Activated CD8-positive, alpha-beta memory T cell treated with anti-CD3 and anti-CD28 coated beads, Interleukin-2, amount 10 ng/mL, durations not matched to agents 7 days and 5 days (primary cell): Measurements from ENCODE around the gene ARHGDIB. TPM values are rescaled to one million over a fixed set of nuclear protein-coding genes. Genes with fewer than 3 reads are reported as not detected.
A peak's percentile ranks its signal among the peaks of the same experiment; 100 is the strongest.

ENCODE experiments used
- ATAC-seq: fragments of 150-1000 bp; cut with Tn5 transposase; one replicate; pipeline ENCODE4 v1.10.0; 2021; ENCODE audit warnings: moderate library complexity
- CTCF ChIA-PET: fragments of 350-600 bp; sonication (Branson Sonifier 250); formaldehyde crosslinking; loops from one replicate; lab custom pipeline; 2021; ENCODE audit warnings: antibody characterized with exemption; lab: Charles Lee
- DNase-seq: peaks from one replicate; pipeline ENCODE4 v3.0.0-alpha.2; 2020
- H3K27ac Mint-ChIP-seq: one replicate; pipeline ENCODE4 v1.8.0; 2021; ENCODE audit warnings: mild to moderate bottlenecking, mixed read lengths
- H3K27me3 Mint-ChIP-seq: one replicate; pipeline ENCODE4 v1.8.0; 2021; ENCODE audit warnings: mixed read lengths
- H3K36me3 Mint-ChIP-seq: one replicate; pipeline ENCODE4 v1.8.0; 2021; ENCODE audit warnings: mild to moderate bottlenecking, mixed read lengths
- H3K4me1 Mint-ChIP-seq: one replicate; pipeline ENCODE4 v1.8.0; 2021; ENCODE audit warnings: mixed read lengths
- H3K4me3 Mint-ChIP-seq: one replicate; pipeline ENCODE4 v1.8.0; 2021; ENCODE audit warnings: mild to moderate bottlenecking, moderate library complexity, mixed read lengths
- H3K9me3 Mint-ChIP-seq: one replicate; pipeline ENCODE4 v1.8.0; 2022; ENCODE audit warnings: low read depth, mixed read lengths
- total RNA-seq, 2 experiments: library from RNA; stranded (reverse); gene quantifications; one replicate each; pipeline ENCODE4 v1.2.3, GENCODE V29; 2021

The ARHGDIB gene
- 1,000 to 10,000 TPM; 1,208 to 1,284 TPM for total RNA-seq

DNA sequence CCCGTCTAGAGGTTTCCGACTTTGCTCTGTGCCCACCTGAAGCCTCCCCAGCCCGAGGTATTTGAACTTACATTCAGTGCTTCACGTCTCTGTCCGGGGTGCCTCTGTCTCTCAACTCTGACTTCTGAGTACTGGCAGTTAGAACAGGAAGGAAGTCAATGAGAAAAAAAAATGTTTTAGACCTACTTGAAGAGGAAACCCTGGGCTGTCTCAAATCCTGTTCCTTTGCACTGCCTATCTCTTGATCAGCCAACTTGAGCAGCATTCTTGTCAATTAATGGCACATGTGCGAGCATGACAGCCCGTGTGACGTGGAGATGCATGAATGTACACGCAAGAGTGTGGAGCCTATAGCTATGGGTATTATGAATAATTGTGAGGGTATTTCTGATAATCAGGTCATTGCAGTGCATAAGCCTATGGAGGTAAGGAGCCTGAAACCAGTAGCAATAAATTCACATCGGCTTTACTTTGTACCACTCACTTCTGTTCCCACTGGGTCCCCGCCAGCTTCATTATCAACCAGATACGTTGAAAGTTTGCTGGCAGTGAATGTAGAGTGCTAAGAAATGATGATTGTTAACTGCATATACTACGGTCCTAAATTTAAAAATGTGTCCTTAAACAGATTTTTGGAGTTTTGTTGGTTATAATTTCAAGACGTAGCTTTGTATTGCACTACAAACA lies at the start of gene ARHGDIB:
Gene ARHGDIB (minus strand): TSS at position 136 of the 687 bp plus-strand sequence. CDS start 10,889 bp downstream, outside the sequence.
- no peaks in the 10 kb centered on the region for H3K9me3 Mint-ChIP-seq
- peak within 1 kb of the TSS; percentile 100 for H3K27ac Mint-ChIP-seq
- peak; percentile 95 for DNase-seq
- CTCF ChIA-PET, result interaction anchor here (0.6 to 1.8 kb wide), 6 partner anchors 9 to 190 kb away, joined by 3 to 5 read pairs (median 4); partner anchors contain the start of gene PDE6H
- ATAC-seq, result peak; percentile 78
- H3K27me3 Mint-ChIP-seq, result no peaks in the 10 kb centered on the region
- peaks cover 49% of the 10 kb centered on the region for H3K36me3 Mint-ChIP-seq
- H3K4me1 Mint-ChIP-seq, result peaks cover 44% of the 10 kb centered on the region
- peak within 1 kb of the TSS; percentile 99 for H3K4me3 Mint-ChIP-seq

DNA sequence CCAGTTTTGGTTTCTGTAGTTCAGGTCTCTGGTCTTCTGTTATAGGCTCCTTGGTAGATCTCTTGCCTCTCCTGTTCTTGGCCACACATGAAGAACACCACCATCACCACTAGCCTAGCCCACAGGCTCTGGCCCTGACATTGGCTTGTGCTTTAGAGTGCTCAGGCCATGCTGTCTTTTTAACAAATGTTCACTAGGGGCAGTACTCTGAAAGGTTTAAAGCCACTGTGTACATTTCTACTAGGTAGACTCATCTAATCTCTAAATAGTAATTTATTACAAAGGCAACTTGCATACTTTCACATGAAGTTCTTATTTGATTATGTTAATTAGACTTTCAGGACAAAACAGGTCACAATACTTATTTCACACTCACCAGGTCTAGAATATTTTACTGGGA lies 49.8 kb upstream of the ARHGDIB start:
- H3K27ac Mint-ChIP-seq, result no peak overlapping the region
- CTCF ChIA-PET, result interaction anchor here (1.0 to 1.1 kb wide), 2 partner anchors 14 to 211 kb away, joined by 3 to 4 read pairs; no protein-coding TSS in a partner anchor
- H3K36me3 Mint-ChIP-seq, result no peaks in the 10 kb centered on the region
- H3K27me3 Mint-ChIP-seq, result peaks cover 26% of the 10 kb centered on the region
- H3K9me3 Mint-ChIP-seq, result no peaks in the 10 kb centered on the region
- DNase-seq (no peak), ATAC-seq (no peak)
- H3K4me1 Mint-ChIP-seq, result no peaks in the 10 kb centered on the region
- H3K4me3 Mint-ChIP-seq, result no peak overlapping the region

DNA sequence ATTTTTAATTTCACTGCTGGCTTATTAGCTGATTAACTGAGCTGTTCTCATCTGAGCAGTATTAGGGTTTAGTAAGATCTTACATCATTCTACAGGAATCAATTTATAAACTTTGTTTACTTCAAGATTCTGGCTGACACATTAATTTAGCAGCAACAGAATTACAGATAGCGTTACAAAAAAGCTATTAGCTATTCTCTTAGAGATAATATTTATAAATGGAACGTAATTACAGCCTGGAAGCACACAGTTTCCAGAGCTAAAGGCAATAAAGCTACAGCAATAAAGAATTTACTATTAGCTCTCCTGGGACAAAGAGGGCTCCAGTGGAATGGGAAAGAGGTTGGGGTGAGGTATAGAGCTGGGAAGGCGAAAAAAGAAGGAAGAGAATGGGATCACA lies 46.1 kb upstream of the ARHGDIB start:
- Mint-ChIP-seq H3K27me3 (peaks cover 57% of the 10 kb centered on the region), H3K36me3 (no peaks in the 10 kb centered on the region), H3K27ac (no peak overlapping the region), H3K4me3 (no peak overlapping the region), H3K9me3 (no peaks in the 10 kb centered on the region), H3K4me1 (no peaks in the 10 kb centered on the region)
- CTCF ChIA-PET, result no interaction called here
- DNase-seq (no peak), ATAC-seq (no peak)

DNA sequence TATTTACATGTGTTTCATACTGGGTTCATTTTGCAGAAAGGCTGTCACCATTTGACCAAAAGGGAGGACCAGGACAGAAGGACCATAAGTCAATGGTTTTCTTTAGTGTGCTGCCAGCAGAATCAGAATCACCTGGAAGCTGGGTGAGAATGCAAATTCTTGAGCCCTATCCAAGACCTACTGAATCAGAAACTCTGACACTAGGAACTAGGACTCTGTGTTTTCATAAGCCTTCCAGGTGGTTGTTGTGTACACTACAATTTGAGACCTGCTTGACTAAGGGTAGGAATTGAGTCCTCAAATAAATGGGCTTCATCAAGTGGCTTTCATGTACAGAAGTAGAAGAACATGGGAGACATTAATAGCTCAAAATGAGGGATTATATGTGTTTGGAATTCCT lies 43.7 kb upstream of the ARHGDIB start:
- Mint-ChIP-seq H3K4me1 (no peaks in the 10 kb centered on the region), H3K27me3 (peaks cover 75% of the 10 kb centered on the region), H3K27ac (no peak overlapping the region), H3K36me3 (no peaks in the 10 kb centered on the region), H3K4me3 (no peak overlapping the region), H3K9me3 (no peaks in the 10 kb centered on the region)
- DNase-seq, result no peak
- CTCF ChIA-PET, result interaction anchor here (1.0 kb wide), 1 partner anchor 216 kb away, joined by 3 read pairs; the partner anchor contains the start of gene RERG
- ATAC-seq, result no peak

DNA sequence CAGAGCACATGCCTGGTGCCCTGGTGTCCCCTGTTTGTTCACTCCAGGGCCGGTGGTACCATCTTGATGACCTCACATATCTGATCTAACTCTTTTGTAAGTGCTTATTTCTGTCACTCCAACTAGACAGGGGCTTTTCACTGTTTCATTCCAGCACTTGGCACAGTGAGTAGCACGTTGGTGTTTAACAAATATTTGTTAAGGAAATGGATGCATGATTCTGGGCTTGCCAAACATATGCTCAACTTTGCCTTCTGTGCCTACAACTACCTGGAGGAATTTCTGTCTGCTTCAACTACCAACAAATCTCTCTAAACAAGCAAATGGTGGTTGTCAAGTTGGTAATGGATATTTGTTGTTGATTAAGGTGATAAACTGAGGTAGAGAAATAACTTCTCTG lies 43.0 kb upstream of the ARHGDIB start:
- H3K27ac Mint-ChIP-seq, result no peak overlapping the region
- H3K27me3 Mint-ChIP-seq, result peaks cover 73% of the 10 kb centered on the region
- no peaks in the 10 kb centered on the region for H3K4me1 Mint-ChIP-seq

DNA sequence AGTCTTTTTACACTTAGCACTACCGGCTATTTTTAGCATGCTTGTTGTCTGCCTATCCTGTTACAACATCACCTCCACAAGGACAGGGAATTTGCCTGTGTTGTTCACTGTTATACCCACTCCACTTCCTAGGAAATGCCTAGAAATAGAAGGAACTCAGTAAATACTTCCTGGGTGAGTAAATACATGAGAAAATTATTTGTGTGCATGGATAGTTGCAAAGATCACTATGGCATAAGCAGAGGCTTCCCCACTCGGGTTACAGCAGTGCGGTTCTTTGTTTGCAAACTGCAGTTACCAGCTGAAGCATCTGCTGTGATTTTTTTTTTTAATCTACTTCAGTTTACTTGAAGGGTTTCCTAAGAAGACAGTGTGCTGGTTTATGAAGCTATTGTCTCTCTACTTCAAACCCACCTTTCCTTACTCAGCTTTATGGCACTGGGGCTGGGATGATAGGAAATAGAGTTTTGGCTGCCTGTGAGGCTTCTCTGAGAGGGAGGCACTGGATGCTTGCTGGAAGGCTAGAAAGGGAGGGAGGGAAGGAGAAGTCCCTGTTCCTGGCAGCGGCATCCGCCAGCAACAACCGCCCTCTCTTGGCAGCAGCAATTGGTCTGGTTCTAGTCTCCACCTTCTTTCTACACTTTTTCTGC lies 40.5 kb upstream of the ARHGDIB start:
- H3K4me1 Mint-ChIP-seq, result no peaks in the 10 kb centered on the region
- DNase-seq, result no peak
- ATAC-seq, result no peak
- CTCF ChIA-PET, result interaction anchor here (1.5 kb wide), 1 partner anchor 219 kb away, joined by 3 read pairs; the partner anchor contains the start of gene RERG
- no peak overlapping the region for H3K27ac Mint-ChIP-seq
- H3K9me3 Mint-ChIP-seq, result no peaks in the 10 kb centered on the region
- H3K36me3 Mint-ChIP-seq, result no peaks in the 10 kb centered on the region
- H3K4me3 Mint-ChIP-seq, result no peak overlapping the region
- H3K27me3 Mint-ChIP-seq, result peaks cover 66% of the 10 kb centered on the region

More for the DNA sequence above, 43.0 kb upstream of the ARHGDIB start:
- Mint-ChIP-seq H3K4me3 (no peak overlapping the region), H3K9me3 (no peaks in the 10 kb centered on the region), H3K36me3 (no peaks in the 10 kb centered on the region)
- DNase-seq (no peak), ATAC-seq (no peak)
- CTCF ChIA-PET, result interaction anchor here (1.0 to 1.3 kb wide), 2 partner anchors 158 to 217 kb away, joined by 3 read pairs; partner anchors contain the start of gene RERG

DNA sequence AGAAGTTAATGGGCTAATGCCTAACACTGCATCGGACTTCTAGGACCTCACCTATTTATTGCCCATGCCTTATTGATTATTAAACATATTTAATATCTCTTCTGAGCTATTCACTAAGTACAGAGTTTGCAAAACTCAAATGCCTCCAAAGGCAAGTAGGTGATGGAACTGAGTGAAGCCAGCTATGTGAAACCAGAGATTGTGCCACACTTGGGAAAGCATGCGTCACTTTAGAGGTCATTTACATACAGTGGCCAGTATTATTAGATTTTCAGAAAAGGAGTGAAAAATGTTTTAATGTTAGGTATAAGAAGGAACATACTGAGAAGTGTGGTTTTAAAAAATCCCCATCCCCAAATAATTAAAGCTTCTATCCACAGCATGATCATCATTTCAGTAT lies 39.2 kb upstream of the ARHGDIB start:
- H3K4me1 Mint-ChIP-seq, result peaks cover 1% of the 10 kb centered on the region
- no peak overlapping the region for H3K4me3 Mint-ChIP-seq
- peaks cover 56% of the 10 kb centered on the region for H3K27me3 Mint-ChIP-seq
- H3K9me3 Mint-ChIP-seq, result no peaks in the 10 kb centered on the region
- no peaks in the 10 kb centered on the region for H3K36me3 Mint-ChIP-seq
- ATAC-seq, result no peak
- DNase-seq, result no peak
- H3K27ac Mint-ChIP-seq, result no peak overlapping the region
- CTCF ChIA-PET, result interaction anchor here (0.7 to 1.5 kb wide), 2 partner anchors 220 to 335 kb away, joined by 3 read pairs; partner anchors contain the start of gene RERG

DNA sequence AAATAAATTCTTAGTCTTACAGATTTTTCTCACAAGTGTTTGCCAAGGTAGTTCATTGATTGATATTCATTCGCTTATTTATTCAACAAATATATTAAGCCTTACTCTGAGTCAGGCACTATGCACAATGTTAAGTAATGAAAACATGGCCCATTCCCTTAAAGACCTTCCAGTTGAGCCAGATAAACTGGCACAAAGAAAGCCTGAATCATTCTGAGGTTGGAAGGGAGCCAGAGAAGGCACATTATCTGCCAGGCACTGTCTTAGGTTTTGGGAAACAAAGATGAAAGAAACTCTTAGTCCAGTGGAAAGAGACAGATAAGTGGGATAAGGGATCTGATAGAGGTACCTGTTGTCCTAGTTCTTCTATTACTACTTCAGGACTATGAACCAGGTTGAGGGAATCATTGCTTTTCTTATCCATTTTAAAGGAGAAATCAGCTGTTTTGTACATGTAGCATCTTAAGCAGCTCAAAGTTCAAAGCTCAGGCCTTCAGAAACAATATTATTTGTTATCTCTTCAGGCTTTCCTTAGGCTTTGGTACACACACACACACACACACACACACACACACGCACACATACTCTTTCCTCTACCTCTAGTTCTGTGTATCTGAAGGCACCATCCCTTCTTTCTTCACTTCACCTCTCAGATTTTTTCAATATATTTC lies 38.4 kb upstream of the ARHGDIB start:
- peaks cover 8% of the 10 kb centered on the region for H3K4me1 Mint-ChIP-seq

DNA sequence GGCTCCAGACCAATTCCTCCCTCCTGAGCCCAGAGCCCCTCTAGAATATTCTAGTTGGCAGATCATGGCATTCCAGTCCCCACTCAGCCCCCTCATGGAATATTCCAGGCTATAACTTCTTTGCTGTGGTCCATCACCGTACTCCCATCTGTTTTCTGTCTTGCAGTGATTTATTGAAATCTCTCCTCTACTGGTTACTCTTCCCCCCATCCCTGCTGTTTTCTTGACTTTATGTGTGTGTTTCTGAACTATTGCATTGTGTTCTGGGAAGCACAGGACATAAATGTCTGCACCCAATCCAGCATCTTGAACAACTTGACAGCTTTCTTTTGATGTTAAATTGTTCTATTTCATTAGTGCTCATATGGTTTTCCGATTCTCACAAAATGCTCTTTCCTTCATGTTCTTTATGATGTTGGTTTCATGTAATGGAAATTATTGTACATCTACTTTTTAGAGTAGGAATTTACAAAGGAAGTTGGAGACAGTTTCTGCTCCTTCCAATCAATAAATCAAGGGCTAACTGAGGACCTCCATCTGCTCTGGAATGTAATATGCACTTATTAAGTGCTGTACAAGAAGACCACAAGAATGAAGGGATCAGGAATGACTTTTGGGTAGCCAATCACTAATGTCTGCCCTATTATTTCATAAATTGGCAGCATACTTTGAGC lies 37.8 kb upstream of the ARHGDIB start:
- DNase-seq (no peak), ATAC-seq (no peak)
- Mint-ChIP-seq H3K4me1 (peaks cover 14% of the 10 kb centered on the region), H3K4me3 (no peak overlapping the region), H3K27me3 (peaks cover 44% of the 10 kb centered on the region), H3K9me3 (no peaks in the 10 kb centered on the region), H3K27ac (no peak overlapping the region), H3K36me3 (no peaks in the 10 kb centered on the region)
- CTCF ChIA-PET, result interaction anchor here (0.6 kb wide), 1 partner anchor 12 kb away, joined by 3 read pairs; no protein-coding TSS in a partner anchor

More for the DNA sequence above, 38.4 kb upstream of the ARHGDIB start:
- Mint-ChIP-seq H3K4me3 (no peak overlapping the region), H3K9me3 (no peaks in the 10 kb centered on the region), H3K36me3 (no peaks in the 10 kb centered on the region), H3K27me3 (peaks cover 49% of the 10 kb centered on the region), H3K27ac (no peak overlapping the region)
- CTCF ChIA-PET, result interaction anchor here (0.6 kb wide), 1 partner anchor 13 kb away, joined by 3 read pairs; no protein-coding TSS in a partner anchor
- ATAC-seq (no peak), DNase-seq (no peak)

DNA sequence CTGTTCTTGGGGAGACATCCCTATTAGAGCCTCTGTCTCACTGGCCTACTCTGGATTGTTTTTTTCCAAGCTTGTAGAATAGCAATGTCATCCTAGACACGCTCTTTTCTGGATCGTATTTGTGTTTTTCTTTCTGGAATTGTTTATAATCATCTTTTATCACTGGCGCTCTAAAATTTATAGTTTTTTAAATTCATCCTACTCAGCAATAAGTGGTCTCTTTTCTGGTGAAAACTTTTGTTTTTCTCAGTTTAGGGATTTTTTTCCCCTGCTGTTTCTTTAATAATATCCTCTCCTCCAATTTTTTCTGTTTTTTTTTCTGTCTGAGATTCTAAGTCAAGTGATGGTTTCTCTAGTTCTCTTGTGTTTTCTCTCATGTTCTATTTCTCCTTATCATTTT lies 36.6 kb upstream of the ARHGDIB start:
- CTCF ChIA-PET, result no interaction called here
- ATAC-seq (no peak), DNase-seq (no peak)
- Mint-ChIP-seq H3K4me1 (peaks cover 20% of the 10 kb centered on the region), H3K4me3 (no peak overlapping the region), H3K27me3 (peaks cover 34% of the 10 kb centered on the region), H3K27ac (no peak overlapping the region), H3K9me3 (no peaks in the 10 kb centered on the region), H3K36me3 (no peaks in the 10 kb centered on the region)

DNA sequence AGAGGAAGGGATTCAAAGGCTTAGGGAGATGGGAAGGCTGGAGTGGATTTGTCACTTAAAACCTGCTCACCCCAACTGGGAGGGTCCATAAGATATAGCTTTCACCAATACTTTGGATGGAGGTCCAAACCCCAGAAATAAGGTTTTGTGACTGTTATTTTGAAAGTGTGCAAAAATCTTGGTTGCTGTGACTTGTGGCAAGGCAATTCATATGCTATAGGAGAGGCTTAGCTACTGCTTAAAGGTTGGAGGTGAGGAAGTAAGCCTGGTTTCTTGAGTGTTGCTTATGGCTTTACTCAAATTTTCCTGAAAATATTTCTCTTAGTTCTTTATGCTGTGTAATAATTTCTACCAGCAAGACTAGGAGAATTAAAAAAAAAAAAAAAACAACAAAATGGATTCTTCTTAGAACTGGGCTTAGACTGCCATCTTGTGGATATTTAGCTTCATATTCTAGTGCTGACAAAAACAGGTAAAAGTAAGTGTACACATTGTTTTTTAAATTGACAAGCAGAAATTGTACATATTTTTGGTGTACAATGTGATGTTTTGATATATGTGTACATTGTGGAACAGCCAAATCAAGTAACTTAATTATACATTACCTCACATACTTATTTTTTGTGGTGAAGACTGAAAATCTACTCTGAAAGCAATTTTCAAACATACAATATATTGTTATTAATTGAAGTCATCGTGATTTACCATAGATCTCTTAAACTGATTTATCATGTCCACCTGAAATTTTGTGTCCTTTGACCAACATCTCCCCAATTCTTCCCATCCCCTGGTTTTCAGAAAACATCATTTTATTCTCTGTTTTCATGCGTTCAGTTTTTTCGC lies 34.4 kb upstream of the ARHGDIB start:
- Mint-ChIP-seq H3K27me3 (peaks cover 17% of the 10 kb centered on the region), H3K4me3 (no peak overlapping the region), H3K9me3 (no peaks in the 10 kb centered on the region), H3K36me3 (peaks cover 3% of the 10 kb centered on the region), H3K27ac (peak overlapping the region; percentile 31), H3K4me1 (peaks cover 20% of the 10 kb centered on the region)
- CTCF ChIA-PET, result interaction anchor here (0.6 to 3.4 kb wide), 40 partner anchors 11 to 757 kb away, joined by 3 to 62 read pairs (median 4); partner anchors contain the start of genes ART4, C12orf60, ERP27 and RERG
- ATAC-seq (peak; percentile 79), DNase-seq (no peak)

DNA sequence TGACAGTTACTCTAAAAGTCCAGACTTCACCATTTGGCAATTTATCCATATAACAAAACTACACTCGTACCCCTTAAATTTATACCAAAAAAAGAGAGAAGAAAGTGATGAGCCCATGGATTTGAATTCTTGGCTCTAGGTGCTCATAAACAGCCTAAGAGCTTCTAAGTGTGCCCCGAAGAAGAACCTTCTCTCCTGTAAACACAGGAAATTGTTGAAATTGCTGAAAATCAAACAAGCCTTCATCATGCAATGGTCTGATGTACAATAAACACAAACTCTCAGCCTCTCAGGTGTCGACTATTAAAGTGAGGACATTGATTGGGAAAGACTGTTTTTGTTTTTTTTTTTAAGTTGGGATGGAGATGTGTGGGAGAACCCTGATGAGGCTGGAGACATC lies 33.2 kb upstream of the ARHGDIB start:
- Mint-ChIP-seq H3K36me3 (peaks cover 3% of the 10 kb centered on the region), H3K4me3 (no peak overlapping the region), H3K9me3 (no peaks in the 10 kb centered on the region), H3K27ac (peak overlapping the region; percentile 52), H3K27me3 (peaks cover 12% of the 10 kb centered on the region), H3K4me1 (peaks cover 20% of the 10 kb centered on the region)
- DNase-seq, result no peak
- CTCF ChIA-PET, result interaction anchor here (0.9 to 3.4 kb wide), 14 partner anchors 10 to 361 kb away, joined by 3 to 62 read pairs (median 4); partner anchors contain the start of genes ART4 and ERP27
- ATAC-seq, result no peak
